ENCODE results near the gene GRIN2B.

The GRIN2B gene

DNA sequence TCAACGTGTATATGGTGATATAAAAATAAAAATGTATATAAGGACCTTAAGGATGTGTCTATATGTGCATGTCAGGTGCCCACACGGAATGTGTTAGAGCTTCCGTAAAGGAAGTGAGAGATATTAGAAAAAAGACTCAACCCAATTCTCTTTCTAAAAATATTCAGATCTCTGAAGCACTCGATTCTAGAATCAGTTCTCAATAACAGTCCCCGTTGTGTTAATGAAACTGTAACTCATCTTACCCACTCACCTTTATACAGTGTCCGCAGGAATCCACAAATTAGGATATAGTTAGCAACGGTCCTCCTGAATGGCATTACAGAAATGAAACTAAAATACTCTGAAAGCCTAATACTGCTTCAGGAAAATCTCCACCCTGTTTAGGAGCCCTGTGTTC lies 29.3 kb downstream of the GRIN2B start:
- no peak for TF ChIP-seq CTCF (IDR thresholded peaks at IDR 0.05; ENCODE audit: extremely low read depth, insufficient read depth, missing control alignments)
- in situ Hi-C loops (cut with MboI; ENCODE audit: low pct_unique_long_range_greater_than_20kb, low sequenced_read_pairs, unreplicated experiment): no loop called here
- DNase-seq (ENCODE audit: low spot score): no peak

- in situ Hi-C loops (cut with MboI; ENCODE audit: low pct_unique_long_range_greater_than_20kb, low sequenced_read_pairs, unreplicated experiment): no loop called here
- no peak for TF ChIP-seq CTCF (IDR thresholded peaks at IDR 0.05; ENCODE audit: extremely low read depth, insufficient read depth, missing control alignments)
- no peak for DNase-seq (ENCODE audit: low spot score)
These were observed 30.9 kb downstream of the GRIN2B start for GRCh38 chr12:13950502-13950901.

DNA sequence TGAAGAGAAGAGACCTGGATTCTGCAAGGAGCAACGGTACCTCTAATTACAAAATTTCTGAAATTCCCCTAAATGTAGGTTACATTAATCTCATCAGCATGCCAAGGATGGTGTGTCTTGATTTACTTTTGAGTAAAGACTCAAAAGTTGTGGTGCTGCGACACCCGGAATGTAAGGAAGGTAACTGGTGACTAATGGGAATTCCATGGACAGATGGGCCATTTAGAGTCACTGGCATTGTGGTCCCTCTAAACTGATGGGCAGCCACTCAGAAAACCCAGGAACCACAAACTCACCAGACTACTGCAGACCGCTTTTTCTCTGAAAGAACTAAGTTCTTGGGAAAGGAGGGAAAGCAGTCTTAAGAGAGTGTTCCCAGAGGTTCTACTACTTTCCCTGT lies 32.8 kb downstream of the GRIN2B start:
- in situ Hi-C loops (cut with MboI; ENCODE audit: low pct_unique_long_range_greater_than_20kb, low sequenced_read_pairs, unreplicated experiment): no loop called here
- TF ChIP-seq CTCF (IDR thresholded peaks at IDR 0.05; ENCODE audit: extremely low read depth, insufficient read depth, missing control alignments): no peak
- no peak for DNase-seq (ENCODE audit: low spot score)

- no peak for TF ChIP-seq CTCF (IDR thresholded peaks at IDR 0.05; ENCODE audit: extremely low read depth, insufficient read depth, missing control alignments)
- DNase-seq (ENCODE audit: low spot score): no peak
- in situ Hi-C loops (cut with MboI; ENCODE audit: low pct_unique_long_range_greater_than_20kb, low sequenced_read_pairs, unreplicated experiment): no loop called here
These were observed 34.0 kb downstream of the GRIN2B start for GRCh38 chr12:13947276-13947946.

DNA sequence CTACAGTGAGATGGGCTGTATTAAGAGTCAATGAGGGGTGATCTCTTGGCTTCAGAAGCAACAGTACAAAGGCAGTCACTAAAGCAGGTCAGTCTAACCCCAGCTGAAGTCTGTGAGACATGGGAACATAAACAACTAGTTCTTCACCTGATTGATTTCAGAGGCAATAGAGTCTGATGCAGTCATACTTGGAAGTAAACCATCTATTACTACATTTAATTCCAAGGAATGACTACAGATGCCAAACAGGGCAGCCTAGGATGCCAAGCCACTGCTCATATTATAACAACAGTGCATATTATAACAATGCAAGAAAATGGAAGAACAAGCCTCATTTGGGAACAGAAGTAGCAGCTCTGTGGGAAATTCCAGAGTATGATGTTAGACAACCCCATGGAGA lies 35.8 kb downstream of the GRIN2B start:
- TF ChIP-seq CTCF (IDR thresholded peaks at IDR 0.05; ENCODE audit: extremely low read depth, insufficient read depth, missing control alignments): no peak
- no peak for DNase-seq (ENCODE audit: low spot score)
- in situ Hi-C loops (cut with MboI; ENCODE audit: low pct_unique_long_range_greater_than_20kb, low sequenced_read_pairs, unreplicated experiment): no loop called here

DNA sequence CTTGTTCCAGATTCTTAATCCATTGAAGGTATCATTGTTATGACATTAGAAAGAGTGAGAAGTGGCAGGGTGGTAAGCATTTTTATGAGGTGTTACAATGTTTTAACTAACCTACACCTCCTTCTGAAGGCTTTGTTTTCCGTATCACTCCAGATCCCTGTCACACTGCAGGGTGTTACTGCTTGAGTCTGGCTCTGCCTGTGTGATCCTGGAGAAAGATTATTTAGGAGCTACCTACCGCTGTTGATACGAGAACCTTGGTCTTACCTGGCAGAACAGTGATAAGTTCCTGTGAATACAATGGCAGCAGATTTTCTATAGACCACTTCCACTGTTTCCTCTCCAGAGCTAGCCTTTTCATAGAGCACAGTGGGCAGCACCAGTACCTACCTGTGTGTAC lies 36.2 kb downstream of the GRIN2B start:
- DNase-seq (ENCODE audit: low spot score): no peak
- in situ Hi-C loops (cut with MboI; ENCODE audit: low pct_unique_long_range_greater_than_20kb, low sequenced_read_pairs, unreplicated experiment): no loop called here
- no peak for TF ChIP-seq CTCF (IDR thresholded peaks at IDR 0.05; ENCODE audit: extremely low read depth, insufficient read depth, missing control alignments)

Measured in GM13977 (cell line).